ENCODE results near the gene SBK2.

Gene SBK2

DNA sequence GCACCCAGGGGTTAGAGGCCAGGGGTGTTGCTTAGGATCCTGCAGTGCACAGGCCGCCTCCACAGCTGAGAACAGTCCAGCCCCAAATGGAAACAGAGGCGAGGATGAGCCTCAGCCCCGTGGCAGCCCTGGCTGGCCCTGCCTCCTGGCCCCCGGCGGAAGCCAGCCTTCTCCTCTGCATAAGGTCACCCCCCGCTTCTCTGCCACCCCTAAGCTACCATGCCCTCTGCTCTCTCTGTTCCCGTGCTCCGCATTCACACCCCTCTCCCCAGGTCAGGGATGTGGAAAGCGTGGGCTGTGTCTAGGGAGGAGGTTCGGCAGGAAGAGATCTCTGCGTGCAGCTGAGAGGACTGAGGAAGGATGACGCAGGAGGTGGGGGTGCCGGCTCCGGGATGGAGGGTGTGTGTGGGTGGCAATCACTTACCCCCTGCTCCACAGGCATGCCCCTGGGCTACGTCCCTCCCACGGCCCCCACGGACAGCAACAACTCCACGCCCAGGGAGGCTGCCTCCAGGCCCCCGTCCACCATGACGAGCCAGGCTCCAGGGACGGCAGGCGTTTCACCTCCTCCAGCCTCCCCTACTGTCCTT lies 42.7 kb downstream of the SBK2 start:
- H4K91ac ChIP-seq (ENCODE audit: low read length): no peak overlapping the region
- H3K18ac ChIP-seq (ENCODE audit: low read depth in 1 of 2, low read length in 2 of 2): no peak overlapping the region
- peaks cover 6% of the 10 kb centered on the region for H3K79me1 ChIP-seq (replicated peaks; ENCODE audit: low read length, poor library complexity, severe bottlenecking)
- no peak overlapping the region for H2BK15ac ChIP-seq (ENCODE audit: low read depth, poor library complexity, severe bottlenecking)
- H2BK12ac ChIP-seq (ENCODE audit: low read length in 2 of 2): no peak overlapping the region
- H2AK5ac ChIP-seq (ENCODE audit: low read length, severe bottlenecking): no peak overlapping the region
- peak overlapping the region; percentile 93 for H3K9ac ChIP-seq (ENCODE audit: low read length)
- peak overlapping the region in 1 of 2 experiments; percentile 53 for H3K14ac ChIP-seq (ENCODE audit: low read length in 2 of 2)
- no peak overlapping the region for H2AFZ ChIP-seq (ENCODE audit: low read depth, low read length)
- no peak overlapping the region for H2BK120ac ChIP-seq (ENCODE audit: low read depth, low read length)
- H3K23ac ChIP-seq (ENCODE audit: low read length in 2 of 2): no peak overlapping the region
- peaks cover 37 to 58% of the 10 kb centered on the region in 2 experiments for H3K36me3 ChIP-seq (ENCODE audit: control insufficient read depth in 1 of 2, insufficient read depth in 2 of 2, low read depth in 1 of 2, low read length in 2 of 2)
- H2BK5ac ChIP-seq (ENCODE audit: low read depth, low read length, poor library complexity, severe bottlenecking): no peak overlapping the region
- peak overlapping the region; percentile 5 for H4K8ac ChIP-seq (ENCODE audit: low read length)
- peaks cover 34% of the 10 kb centered on the region for H3K4me1 ChIP-seq (ENCODE audit: control insufficient read depth, insufficient read depth, low read depth, low read length)
- H3K4ac ChIP-seq (ENCODE audit: low read depth in 1 of 2, low read length in 2 of 2): no peak overlapping the region
- DNase-seq: no peak
- WGBS: 77% methylated on average over 11 of the region's 22 CpGs
- H3K4me3 ChIP-seq (ENCODE audit: insufficient read depth in 1 of 2, low read depth in 1 of 2, low read length in 2 of 2): peak overlapping the region in 1 of 2 experiments; percentile 87
- H3K9me3 ChIP-seq (ENCODE audit: control insufficient read depth, low read length): no peaks in the 10 kb centered on the region
- no peak overlapping the region for H3K4me2 ChIP-seq (ENCODE audit: low read length, poor library complexity, severe bottlenecking)
- H3K27me3 ChIP-seq (ENCODE audit: control insufficient read depth in 1 of 2, insufficient read depth in 1 of 2, low read length in 2 of 2): no peaks in the 10 kb centered on the region
- H3K27ac ChIP-seq (ENCODE audit: low read length, poor library complexity, severe bottlenecking): no peak overlapping the region

DNA sequence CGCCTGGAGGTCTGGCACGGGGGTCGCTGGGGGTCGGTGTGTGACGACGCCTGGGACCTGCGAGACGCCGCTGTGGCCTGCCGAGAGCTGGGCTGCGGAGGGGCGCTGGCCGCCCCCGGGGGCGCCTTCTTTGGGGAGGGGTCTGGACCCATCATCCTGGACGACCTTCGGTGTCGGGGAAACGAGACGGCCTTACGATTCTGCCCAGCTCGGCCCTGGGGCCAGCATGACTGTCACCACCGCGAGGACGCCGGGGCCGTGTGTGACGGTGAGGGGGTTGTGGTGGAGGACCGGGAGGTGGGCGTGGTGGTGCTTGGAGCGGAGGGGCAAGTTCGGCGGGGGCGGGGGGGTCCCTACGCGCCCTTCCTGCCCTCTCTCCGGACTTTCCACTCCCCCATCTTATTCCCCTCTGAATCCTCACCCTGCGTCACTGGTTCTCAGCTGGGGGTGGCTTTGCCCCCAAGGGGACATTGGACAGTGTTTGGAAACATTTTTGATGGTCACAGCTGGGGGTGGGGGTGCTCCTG lies 43.2 kb downstream of the SBK2 start:
- no peak overlapping the region for H3K18ac ChIP-seq (ENCODE audit: low read depth in 1 of 2, low read length in 2 of 2)
- H2BK15ac ChIP-seq (ENCODE audit: low read depth, poor library complexity, severe bottlenecking): no peak overlapping the region
- peak overlapping the region in 1 of 2 experiments; percentile 87 for H3K4me3 ChIP-seq (ENCODE audit: insufficient read depth in 1 of 2, low read depth in 1 of 2, low read length in 2 of 2)
- H3K4ac ChIP-seq (ENCODE audit: low read depth in 1 of 2, low read length in 2 of 2): no peak overlapping the region
- no peak overlapping the region for H2AFZ ChIP-seq (ENCODE audit: low read depth, low read length)
- no peak overlapping the region for H3K4me2 ChIP-seq (ENCODE audit: low read length, poor library complexity, severe bottlenecking)
- H3K23ac ChIP-seq (ENCODE audit: low read length in 2 of 2): no peak overlapping the region
- H3K36me3 ChIP-seq (ENCODE audit: control insufficient read depth in 1 of 2, insufficient read depth in 2 of 2, low read depth in 1 of 2, low read length in 2 of 2): peaks cover 31 to 59% of the 10 kb centered on the region in 2 experiments
- 88% methylated on average over 18 of the region's 38 CpGs for WGBS
- no peak overlapping the region for H2BK120ac ChIP-seq (ENCODE audit: low read depth, low read length)
- peak overlapping the region; percentile 5 for H4K8ac ChIP-seq (ENCODE audit: low read length)
- H2AK5ac ChIP-seq (ENCODE audit: low read length, severe bottlenecking): no peak overlapping the region
- DNase-seq: no peak
- H3K27ac ChIP-seq (ENCODE audit: low read length, poor library complexity, severe bottlenecking): no peak overlapping the region
- no peak overlapping the region for H2BK5ac ChIP-seq (ENCODE audit: low read depth, low read length, poor library complexity, severe bottlenecking)
- H3K14ac ChIP-seq (ENCODE audit: low read length in 2 of 2): no peak overlapping the region
- H3K79me1 ChIP-seq (replicated peaks; ENCODE audit: low read length, poor library complexity, severe bottlenecking): peaks cover 7% of the 10 kb centered on the region
- peaks cover 39% of the 10 kb centered on the region for H3K4me1 ChIP-seq (ENCODE audit: control insufficient read depth, insufficient read depth, low read depth, low read length)
- H3K9me3 ChIP-seq (ENCODE audit: control insufficient read depth, low read length): no peaks in the 10 kb centered on the region
- no peak overlapping the region for H2BK12ac ChIP-seq (ENCODE audit: low read length in 2 of 2)
- no peak overlapping the region for H4K91ac ChIP-seq (ENCODE audit: low read length)
- no peaks in the 10 kb centered on the region for H3K27me3 ChIP-seq (ENCODE audit: control insufficient read depth in 1 of 2, insufficient read depth in 1 of 2, low read length in 2 of 2)
- peak overlapping the region; percentile 93 for H3K9ac ChIP-seq (ENCODE audit: low read length)

DNA sequence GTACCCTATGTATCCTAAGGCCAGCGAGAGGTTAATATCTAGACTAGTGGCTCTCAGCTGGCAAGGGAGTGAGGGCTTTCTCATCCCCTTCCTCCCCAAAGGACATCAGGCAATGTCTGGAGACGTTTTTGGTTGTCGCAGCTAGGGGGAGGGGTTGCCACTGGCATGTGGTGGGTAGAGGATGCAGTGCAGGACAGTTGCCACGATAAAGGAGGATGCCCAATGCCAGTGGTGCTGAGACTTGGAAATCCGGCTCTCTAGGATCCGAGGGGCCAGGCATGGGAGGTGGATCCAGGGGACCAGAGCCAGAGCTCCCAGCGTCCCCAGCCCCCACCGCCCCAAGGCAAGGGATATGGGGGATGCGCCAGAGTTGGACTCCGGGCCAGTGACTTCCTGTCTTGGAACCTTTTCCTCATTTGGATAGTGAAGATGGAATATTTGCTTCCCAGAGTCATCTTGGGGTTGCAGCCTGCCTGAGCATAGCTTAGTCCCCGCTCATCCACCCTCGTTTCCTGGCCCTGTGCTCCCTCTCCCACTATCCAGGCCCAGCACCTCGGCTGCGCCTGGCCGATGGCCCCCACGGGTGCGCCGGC lies 43.8 kb downstream of the SBK2 start:
- no peak overlapping the region for H2BK5ac ChIP-seq (ENCODE audit: low read depth, low read length, poor library complexity, severe bottlenecking)
- H2BK15ac ChIP-seq (ENCODE audit: low read depth, poor library complexity, severe bottlenecking): no peak overlapping the region
- no peak overlapping the region for H3K27ac ChIP-seq (ENCODE audit: low read length, poor library complexity, severe bottlenecking)
- no peak overlapping the region for H3K14ac ChIP-seq (ENCODE audit: low read length in 2 of 2)
- no peak overlapping the region for H3K4me2 ChIP-seq (ENCODE audit: low read length, poor library complexity, severe bottlenecking)
- no peak overlapping the region for H2AFZ ChIP-seq (ENCODE audit: low read depth, low read length)
- no peak overlapping the region for H2BK120ac ChIP-seq (ENCODE audit: low read depth, low read length)
- no peak overlapping the region for H3K18ac ChIP-seq (ENCODE audit: low read depth in 1 of 2, low read length in 2 of 2)
- no peak for DNase-seq
- H3K27me3 ChIP-seq (ENCODE audit: control insufficient read depth in 1 of 2, insufficient read depth in 1 of 2, low read length in 2 of 2): no peaks in the 10 kb centered on the region
- peak overlapping the region; percentile 93 for H3K9ac ChIP-seq (ENCODE audit: low read length)
- H2BK12ac ChIP-seq (ENCODE audit: low read length in 2 of 2): no peak overlapping the region
- peaks cover 44% of the 10 kb centered on the region for H3K4me1 ChIP-seq (ENCODE audit: control insufficient read depth, insufficient read depth, low read depth, low read length)
- H3K23ac ChIP-seq (ENCODE audit: low read length in 2 of 2): no peak overlapping the region
- H3K9me3 ChIP-seq (ENCODE audit: control insufficient read depth, low read length): no peaks in the 10 kb centered on the region
- H3K4me3 ChIP-seq (ENCODE audit: insufficient read depth in 1 of 2, low read depth in 1 of 2, low read length in 2 of 2): peak overlapping the region in 1 of 2 experiments; percentile 87
- H2AK5ac ChIP-seq (ENCODE audit: low read length, severe bottlenecking): no peak overlapping the region
- peaks cover 7% of the 10 kb centered on the region for H3K79me1 ChIP-seq (replicated peaks; ENCODE audit: low read length, poor library complexity, severe bottlenecking)
- H4K91ac ChIP-seq (ENCODE audit: low read length): peak overlapping the region; percentile 0
- peaks cover 26 to 59% of the 10 kb centered on the region in 2 experiments for H3K36me3 ChIP-seq (ENCODE audit: control insufficient read depth in 1 of 2, insufficient read depth in 2 of 2, low read depth in 1 of 2, low read length in 2 of 2)
- H4K8ac ChIP-seq (ENCODE audit: low read length): no peak overlapping the region
- 80% methylated on average over 17 of the region's 18 CpGs for WGBS
- H3K4ac ChIP-seq (ENCODE audit: low read depth in 1 of 2, low read length in 2 of 2): no peak overlapping the region

DNA sequence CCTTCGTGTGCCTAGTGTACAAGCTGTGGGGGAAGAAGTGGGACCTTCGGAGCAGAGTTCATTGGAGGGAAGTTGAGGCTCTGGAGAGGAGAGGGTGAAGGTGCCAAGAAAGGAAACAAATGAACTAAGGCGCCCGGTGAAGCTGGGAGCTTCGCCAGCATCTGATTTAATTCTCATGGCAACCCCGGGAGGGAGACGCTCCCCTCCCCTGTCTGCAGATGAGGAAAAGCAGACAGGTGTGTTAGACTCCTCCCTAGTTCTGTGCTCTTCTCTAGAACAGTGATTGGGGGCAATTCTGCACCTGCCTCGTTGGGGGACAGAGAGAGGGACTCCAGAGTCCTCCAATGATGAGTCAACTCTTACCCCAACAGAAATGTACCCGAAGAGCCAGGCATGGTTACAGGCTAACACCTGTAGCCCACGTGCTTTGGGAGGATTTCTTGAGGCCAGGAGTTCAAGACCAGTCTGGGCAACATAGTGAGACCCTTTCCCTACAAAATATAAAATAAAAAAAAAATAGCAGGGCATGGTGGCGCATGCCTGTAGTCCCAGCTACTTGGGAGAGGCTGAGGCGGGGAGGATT lies 44.5 kb downstream of the SBK2 start:
- H4K8ac ChIP-seq (ENCODE audit: low read length): no peak overlapping the region
- H3K36me3 ChIP-seq (ENCODE audit: control insufficient read depth in 1 of 2, insufficient read depth in 2 of 2, low read depth in 1 of 2, low read length in 2 of 2): peaks cover 19 to 54% of the 10 kb centered on the region in 2 experiments
- no peak overlapping the region for H2BK120ac ChIP-seq (ENCODE audit: low read depth, low read length)
- no peak overlapping the region for H3K4ac ChIP-seq (ENCODE audit: low read depth in 1 of 2, low read length in 2 of 2)
- no peak overlapping the region for H3K27ac ChIP-seq (ENCODE audit: low read length, poor library complexity, severe bottlenecking)
- H2BK15ac ChIP-seq (ENCODE audit: low read depth, poor library complexity, severe bottlenecking): no peak overlapping the region
- H2BK12ac ChIP-seq (ENCODE audit: low read length in 2 of 2): no peak overlapping the region
- no peak overlapping the region for H3K4me3 ChIP-seq (ENCODE audit: insufficient read depth in 1 of 2, low read depth in 1 of 2, low read length in 2 of 2)
- H3K9ac ChIP-seq (ENCODE audit: low read length): no peak overlapping the region
- H2BK5ac ChIP-seq (ENCODE audit: low read depth, low read length, poor library complexity, severe bottlenecking): no peak overlapping the region
- H3K18ac ChIP-seq (ENCODE audit: low read depth in 1 of 2, low read length in 2 of 2): no peak overlapping the region
- no peak overlapping the region for H3K4me2 ChIP-seq (ENCODE audit: low read length, poor library complexity, severe bottlenecking)
- H4K91ac ChIP-seq (ENCODE audit: low read length): no peak overlapping the region
- no peak for DNase-seq
- no peak overlapping the region for H3K14ac ChIP-seq (ENCODE audit: low read length in 2 of 2)
- no peak overlapping the region for H2AK5ac ChIP-seq (ENCODE audit: low read length, severe bottlenecking)
- H3K4me1 ChIP-seq (ENCODE audit: control insufficient read depth, insufficient read depth, low read depth, low read length): peaks cover 49% of the 10 kb centered on the region
- 77% methylated on average over 12 of the region's 12 CpGs for WGBS
- H3K9me3 ChIP-seq (ENCODE audit: control insufficient read depth, low read length): no peaks in the 10 kb centered on the region
- no peak overlapping the region for H3K23ac ChIP-seq (ENCODE audit: low read length in 2 of 2)
- H3K27me3 ChIP-seq (ENCODE audit: control insufficient read depth in 1 of 2, insufficient read depth in 1 of 2, low read length in 2 of 2): no peaks in the 10 kb centered on the region
- peaks cover 7% of the 10 kb centered on the region for H3K79me1 ChIP-seq (replicated peaks; ENCODE audit: low read length, poor library complexity, severe bottlenecking)
- H2AFZ ChIP-seq (ENCODE audit: low read depth, low read length): no peak overlapping the region
